GM10248 (cell line): ENCODE results near the gene C14orf132.

Source experiments
- CTCF ChIA-PET: fragments of 300-600 bp; sonication (Branson Sonifier 250); formaldehyde crosslinking; extraction: SDS; loops from one replicate; lab custom pipeline; 2021; ENCODE audit warnings: antibody characterized with exemption; lab: Yijun Ruan, JAX
- POLR2A ChIA-PET: fragments of 350-650 bp; sonication (Branson Sonifier 250); formaldehyde crosslinking; extraction: SDS; loops from one replicate; lab custom pipeline; 2020; ENCODE audit warnings: antibody characterized with exemption; lab: Yijun Ruan, JAX
- DNase-seq: peaks from one replicate; pipeline ENCODE4 v3.0.0; 2012; ENCODE audit errors: extremely low spot score
- TF ChIP-seq, protein P1 (sequence below): IDR thresholded peaks from 2 replicates; pipeline ENCODE4 v1.5.1; 2012; ENCODE audit warnings: mild to moderate bottlenecking, low read depth; ENCODE audit errors: extremely low read depth, missing control alignments, control extremely low read depth

Gene C14orf132

DNA sequence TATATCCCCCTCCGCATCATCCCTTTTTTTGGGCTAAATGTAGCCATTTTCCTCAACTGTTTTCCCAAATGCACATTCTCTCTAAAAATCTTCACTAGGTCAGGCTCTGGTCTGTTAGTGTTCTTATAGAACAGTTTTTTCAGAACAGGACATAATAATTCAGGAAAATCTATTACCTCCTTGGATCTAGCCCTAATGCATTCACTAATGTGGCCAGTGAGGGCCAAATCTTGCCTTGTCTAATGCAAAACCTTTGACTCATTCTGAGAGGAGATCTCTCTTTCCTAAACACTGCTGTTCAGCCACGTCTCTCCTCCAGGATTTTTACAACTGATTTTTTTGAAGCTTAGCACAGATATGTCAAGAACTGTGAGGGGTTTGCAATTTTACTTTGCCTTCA is 15.5 kb downstream of the C14orf132 start:
- ChIA-PET POLR2A (no interaction called here), CTCF (interaction anchor here (1.5 kb wide), 1 partner anchor 23 kb away, joined by 3 read pairs; no protein-coding TSS in a partner anchor)
- TF ChIP-seq, protein P1, sequence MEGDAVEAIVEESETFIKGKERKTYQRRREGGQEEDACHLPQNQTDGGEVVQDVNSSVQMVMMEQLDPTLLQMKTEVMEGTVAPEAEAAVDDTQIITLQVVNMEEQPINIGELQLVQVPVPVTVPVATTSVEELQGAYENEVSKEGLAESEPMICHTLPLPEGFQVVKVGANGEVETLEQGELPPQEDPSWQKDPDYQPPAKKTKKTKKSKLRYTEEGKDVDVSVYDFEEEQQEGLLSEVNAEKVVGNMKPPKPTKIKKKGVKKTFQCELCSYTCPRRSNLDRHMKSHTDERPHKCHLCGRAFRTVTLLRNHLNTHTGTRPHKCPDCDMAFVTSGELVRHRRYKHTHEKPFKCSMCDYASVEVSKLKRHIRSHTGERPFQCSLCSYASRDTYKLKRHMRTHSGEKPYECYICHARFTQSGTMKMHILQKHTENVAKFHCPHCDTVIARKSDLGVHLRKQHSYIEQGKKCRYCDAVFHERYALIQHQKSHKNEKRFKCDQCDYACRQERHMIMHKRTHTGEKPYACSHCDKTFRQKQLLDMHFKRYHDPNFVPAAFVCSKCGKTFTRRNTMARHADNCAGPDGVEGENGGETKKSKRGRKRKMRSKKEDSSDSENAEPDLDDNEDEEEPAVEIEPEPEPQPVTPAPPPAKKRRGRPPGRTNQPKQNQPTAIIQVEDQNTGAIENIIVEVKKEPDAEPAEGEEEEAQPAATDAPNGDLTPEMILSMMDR: no peak
- DNase-seq: no peak

DNA sequence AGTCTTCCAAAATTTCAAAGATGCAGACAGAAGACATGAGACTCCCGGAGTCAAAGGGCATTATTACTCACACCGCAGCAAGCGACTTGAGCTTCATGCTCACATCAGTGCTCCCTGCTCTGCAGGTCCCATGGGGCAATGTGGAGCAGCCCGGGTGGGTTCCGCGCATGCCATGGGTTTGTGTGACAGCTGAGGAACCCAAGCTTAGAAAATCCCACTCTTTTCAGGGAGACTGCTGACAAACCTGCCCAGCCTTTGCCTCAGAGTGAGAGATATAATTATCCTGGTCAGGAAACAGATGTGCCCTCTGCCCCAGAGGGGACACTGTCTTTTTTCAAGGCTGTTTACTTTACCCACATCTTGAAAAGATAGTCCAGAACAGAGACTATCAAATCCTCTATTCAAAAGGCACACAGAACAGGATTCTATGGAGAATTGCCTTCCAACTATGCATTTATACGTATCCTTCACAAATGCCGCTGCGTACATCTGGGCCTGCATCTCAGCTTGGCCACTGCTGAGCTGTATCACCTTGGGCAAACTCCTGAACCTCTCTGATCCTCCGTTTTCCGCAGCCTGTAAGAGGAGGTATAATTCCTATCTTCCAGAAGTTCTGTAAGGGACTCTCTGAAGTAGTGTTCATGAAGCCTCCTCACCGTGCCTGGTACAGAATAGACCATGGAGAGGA is 16.0 kb downstream of the C14orf132 start:
- ChIA-PET CTCF (interaction anchor here (1.5 to 1.6 kb wide), 2 partner anchors 12 to 22 kb away, joined by 3 read pairs; no protein-coding TSS in a partner anchor), POLR2A (no interaction called here)
- DNase-seq: no peak
- TF ChIP-seq, protein P1: no peak

DNA sequence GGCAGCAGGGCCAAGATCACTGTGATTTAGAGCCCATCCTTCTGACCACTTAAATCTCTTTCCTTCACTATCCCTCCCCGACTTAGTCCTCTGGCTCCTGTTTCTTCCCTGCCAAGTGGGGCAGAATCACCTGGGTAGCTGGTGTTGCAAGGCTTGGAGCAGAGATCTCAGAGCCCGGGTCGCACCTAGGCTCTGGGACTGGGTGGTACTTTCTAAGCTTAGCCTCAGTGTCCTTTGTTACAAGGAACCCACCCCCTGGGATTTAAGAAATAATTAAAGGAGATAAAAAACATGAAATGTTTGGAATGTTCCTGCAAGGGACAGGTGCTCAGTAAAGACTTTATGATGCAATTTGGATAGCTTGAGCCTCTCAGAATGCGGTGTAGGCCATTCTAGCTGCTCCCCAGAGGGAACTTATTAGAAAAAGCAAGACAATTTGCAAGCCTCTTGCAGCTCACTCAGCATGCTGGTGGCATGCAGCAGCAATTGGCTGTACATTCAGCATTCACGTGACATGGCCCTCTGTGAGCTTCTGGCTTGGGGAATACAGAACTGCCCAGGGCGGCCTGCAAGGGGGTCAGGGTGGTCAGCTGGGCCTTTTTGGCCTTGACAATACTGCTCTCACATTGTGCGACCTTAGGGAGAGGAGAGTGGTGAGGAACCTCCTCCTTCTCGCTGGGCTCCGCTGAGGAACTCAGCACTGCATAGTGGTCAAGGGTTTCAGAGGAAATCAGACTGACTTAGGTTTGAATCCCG is 16.8 kb downstream of the C14orf132 start:
- DNase-seq: no peak
- POLR2A ChIA-PET: no interaction called here
- CTCF ChIA-PET: interaction anchor here (0.9 to 1.6 kb wide), 4 partner anchors 11 to 54 kb away, joined by 3 to 4 read pairs (median 3); no protein-coding TSS in a partner anchor
- TF ChIP-seq, protein P1: no peak

DNA sequence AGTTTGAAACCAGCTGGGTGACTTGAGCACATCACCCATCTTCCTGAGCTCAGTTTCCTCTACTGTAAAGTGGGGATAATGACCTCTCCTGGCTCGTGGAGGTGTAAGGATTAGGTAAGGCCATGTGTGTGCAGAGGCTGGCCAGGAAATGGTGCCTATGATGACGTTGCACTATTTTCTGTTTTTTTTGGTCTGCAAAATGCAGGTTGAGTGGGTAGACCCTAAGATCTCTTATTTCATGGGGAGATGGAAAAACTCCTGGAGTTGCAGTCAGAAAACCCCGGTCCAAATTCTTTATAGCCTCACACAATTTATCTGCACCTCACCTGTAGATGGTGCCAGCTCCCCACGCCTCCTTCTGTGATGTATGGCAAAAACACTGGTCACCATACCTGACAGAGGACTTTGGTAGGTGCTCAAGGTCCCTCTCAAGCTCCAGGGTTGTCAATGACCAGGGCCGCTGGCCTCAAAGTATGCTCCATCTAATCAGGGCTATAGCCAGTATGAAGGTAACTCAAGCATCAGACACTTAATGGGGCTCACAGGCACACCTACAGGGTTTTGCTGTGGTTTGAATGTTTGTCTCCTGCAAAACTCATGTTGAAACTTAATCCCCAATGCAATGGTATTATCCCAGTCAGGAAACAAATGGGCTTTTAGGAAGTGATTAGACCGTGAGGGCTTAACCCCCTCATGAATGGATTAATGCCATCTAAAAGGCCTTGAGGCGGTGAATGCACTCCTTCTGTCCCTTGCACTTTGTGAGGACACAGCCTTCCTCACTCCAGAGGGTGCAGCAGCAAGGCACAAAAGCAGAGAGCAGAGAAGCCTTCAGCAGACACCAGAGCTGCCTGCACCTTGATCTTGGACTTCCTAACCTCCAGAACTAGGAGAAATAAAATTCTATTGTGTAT is 17.6 kb downstream of the C14orf132 start:
- ChIA-PET CTCF (interaction anchor here (0.9 to 1.6 kb wide), 4 partner anchors 11 to 55 kb away, joined by 3 to 4 read pairs (median 3); no protein-coding TSS in a partner anchor), POLR2A (no interaction called here)
- TF ChIP-seq, protein P1: peak; percentile 4
- no peak for DNase-seq

DNA sequence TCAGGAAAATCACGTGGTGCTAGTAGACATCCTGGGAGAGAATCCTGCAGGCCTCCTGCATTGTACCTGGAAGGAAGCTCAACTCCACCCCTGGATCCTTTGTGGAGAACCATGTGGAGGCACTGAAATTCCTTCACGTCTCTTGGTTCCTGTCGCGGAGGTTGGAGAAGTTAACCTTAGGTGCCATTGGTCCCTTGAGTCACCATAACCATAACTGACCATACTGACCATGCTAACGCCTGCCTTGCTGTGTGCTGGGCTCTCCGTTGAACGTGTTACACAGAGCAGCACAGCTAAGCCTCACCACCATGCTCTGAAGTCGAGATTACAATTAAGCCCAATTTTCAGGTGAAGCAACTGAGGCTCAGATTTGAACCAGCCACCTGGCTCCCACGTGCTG is 18.6 kb downstream of the C14orf132 start:
- TF ChIP-seq, protein P1: no peak
- DNase-seq: no peak
- ChIA-PET POLR2A (no interaction called here), CTCF (interaction anchor here (0.9 kb wide), 1 partner anchor 19 kb away, joined by 3 read pairs; no protein-coding TSS in a partner anchor)
